ENCODE results near the gene CCL7.
"Not testable (repeated sequence)": the region's sequence is repeated elsewhere in the genome, so short reads cannot be mapped to it uniquely, and the experiment has no call there.

Gene CCL7
- total RNA-seq: 0 reads per million in 3 donors

- Histone ChIP-seq H3K36me3 (ENCODE audit: control insufficient read depth, insufficient read depth, low read length) (no peaks in the 10 kb centered on the region), H3K4me1 (ENCODE audit: control insufficient read depth, insufficient read depth, low read length, poor library complexity, severe bottlenecking) (no peaks in the 10 kb centered on the region), H3K27ac (ENCODE audit: insufficient read depth, low read length, poor library complexity, severe bottlenecking) (no peak within 1 kb of the TSS), H3K4me3 (ENCODE audit: insufficient read depth, low read depth, low read length, poor library complexity, severe bottlenecking) (no peak within 1 kb of the TSS), H3K9me3 (ENCODE audit: control insufficient read depth, low read length) (no peaks in the 10 kb centered on the region), H3K27me3 (replicated peaks; ENCODE audit: control insufficient read depth, insufficient read depth, low read length, poor library complexity, severe bottlenecking) (peaks cover 6% of the 10 kb centered on the region)
- DNase-seq: no peak
Measured at GRCh38 chr17:34269969-34270368, at the start of gene CCL7. Gene CCL7 (plus strand): TSS chr17:34270221. CDS start chr17:34270291, 70 bp downstream.

GRCh38 chr17:34220752-34221395 lies 49.1 kb upstream of the CCL7 start:
- H3K9me3 ChIP-seq (ENCODE audit: control insufficient read depth, low read length): no peaks in the 10 kb centered on the region
- no peak overlapping the region for H3K4me3 ChIP-seq (ENCODE audit: insufficient read depth, low read depth, low read length, poor library complexity, severe bottlenecking)
- no peak overlapping the region for H3K27ac ChIP-seq (ENCODE audit: insufficient read depth, low read length, poor library complexity, severe bottlenecking)
- peaks cover 2% of the 10 kb centered on the region for H3K27me3 ChIP-seq (replicated peaks; ENCODE audit: control insufficient read depth, insufficient read depth, low read length, poor library complexity, severe bottlenecking)
- H3K4me1 ChIP-seq (ENCODE audit: control insufficient read depth, insufficient read depth, low read length, poor library complexity, severe bottlenecking): no peaks in the 10 kb centered on the region
- H3K36me3 ChIP-seq (ENCODE audit: control insufficient read depth, insufficient read depth, low read length): no peaks in the 10 kb centered on the region
- no peak for DNase-seq

- H3K27me3 ChIP-seq (replicated peaks; ENCODE audit: control insufficient read depth, insufficient read depth, low read length, poor library complexity, severe bottlenecking): peaks cover 2% of the 10 kb centered on the region
- no peak overlapping the region for H3K4me3 ChIP-seq (ENCODE audit: insufficient read depth, low read depth, low read length, poor library complexity, severe bottlenecking)
- H3K9me3 ChIP-seq (ENCODE audit: control insufficient read depth, low read length): no peaks in the 10 kb centered on the region
- H3K36me3 ChIP-seq (ENCODE audit: control insufficient read depth, insufficient read depth, low read length): no peaks in the 10 kb centered on the region
- no peaks in the 10 kb centered on the region for H3K4me1 ChIP-seq (ENCODE audit: control insufficient read depth, insufficient read depth, low read length, poor library complexity, severe bottlenecking)
- no peak for DNase-seq
- no peak overlapping the region for H3K27ac ChIP-seq (ENCODE audit: insufficient read depth, low read length, poor library complexity, severe bottlenecking)
Measured at GRCh38 chr17:34221411-34221810, 48.6 kb upstream of the CCL7 start.

- H3K27ac ChIP-seq (ENCODE audit: insufficient read depth, low read length, poor library complexity, severe bottlenecking): no peak overlapping the region
- no peaks in the 10 kb centered on the region for H3K36me3 ChIP-seq (ENCODE audit: control insufficient read depth, insufficient read depth, low read length)
- no peak for DNase-seq
- peaks cover 2% of the 10 kb centered on the region for H3K27me3 ChIP-seq (replicated peaks; ENCODE audit: control insufficient read depth, insufficient read depth, low read length, poor library complexity, severe bottlenecking)
- H3K4me3 ChIP-seq (ENCODE audit: insufficient read depth, low read depth, low read length, poor library complexity, severe bottlenecking): no peak overlapping the region
- H3K9me3 ChIP-seq (ENCODE audit: control insufficient read depth, low read length): no peaks in the 10 kb centered on the region
- no peaks in the 10 kb centered on the region for H3K4me1 ChIP-seq (ENCODE audit: control insufficient read depth, insufficient read depth, low read length, poor library complexity, severe bottlenecking)
Measured at GRCh38 chr17:34222722-34223497, 47.1 kb upstream of the CCL7 start.

- no peaks in the 10 kb centered on the region for H3K36me3 ChIP-seq (ENCODE audit: control insufficient read depth, insufficient read depth, low read length)
- H3K27me3 ChIP-seq (replicated peaks; ENCODE audit: control insufficient read depth, insufficient read depth, low read length, poor library complexity, severe bottlenecking): peaks cover under 1% of the 10 kb centered on the region
- H3K9me3 ChIP-seq (ENCODE audit: control insufficient read depth, low read length): no peaks in the 10 kb centered on the region
- no peak overlapping the region for H3K27ac ChIP-seq (ENCODE audit: insufficient read depth, low read length, poor library complexity, severe bottlenecking)
- no peaks in the 10 kb centered on the region for H3K4me1 ChIP-seq (ENCODE audit: control insufficient read depth, insufficient read depth, low read length, poor library complexity, severe bottlenecking)
- no peak for DNase-seq
- H3K4me3 ChIP-seq (ENCODE audit: insufficient read depth, low read depth, low read length, poor library complexity, severe bottlenecking): no peak overlapping the region
Measured at GRCh38 chr17:34225046-34225445, 45.0 kb upstream of the CCL7 start.

GRCh38 chr17:34226011-34226743 lies 43.8 kb upstream of the CCL7 start:
- H3K4me3 ChIP-seq (ENCODE audit: insufficient read depth, low read depth, low read length, poor library complexity, severe bottlenecking): no peak overlapping the region
- H3K9me3 ChIP-seq (ENCODE audit: control insufficient read depth, low read length): no peaks in the 10 kb centered on the region
- no peaks in the 10 kb centered on the region for H3K27me3 ChIP-seq (replicated peaks; ENCODE audit: control insufficient read depth, insufficient read depth, low read length, poor library complexity, severe bottlenecking)
- H3K36me3 ChIP-seq (ENCODE audit: control insufficient read depth, insufficient read depth, low read length): no peaks in the 10 kb centered on the region
- H3K27ac ChIP-seq (ENCODE audit: insufficient read depth, low read length, poor library complexity, severe bottlenecking): no peak overlapping the region
- no peaks in the 10 kb centered on the region for H3K4me1 ChIP-seq (ENCODE audit: control insufficient read depth, insufficient read depth, low read length, poor library complexity, severe bottlenecking)
- no peak for DNase-seq

- Histone ChIP-seq H3K4me1 (ENCODE audit: control insufficient read depth, insufficient read depth, low read length, poor library complexity, severe bottlenecking) (no peaks in the 10 kb centered on the region), H3K36me3 (ENCODE audit: control insufficient read depth, insufficient read depth, low read length) (no peaks in the 10 kb centered on the region)
Measured at GRCh38 chr17:34226744-34227034, 43.3 kb upstream of the CCL7 start.

GRCh38 chr17:34227293-34227692 lies 42.7 kb upstream of the CCL7 start:
- not testable (repeated sequence) for H3K27ac ChIP-seq (ENCODE audit: insufficient read depth, low read length, poor library complexity, severe bottlenecking); H3K9me3 ChIP-seq (ENCODE audit: control insufficient read depth, low read length); H3K4me3 ChIP-seq (ENCODE audit: insufficient read depth, low read depth, low read length, poor library complexity, severe bottlenecking); H3K4me1 ChIP-seq (ENCODE audit: control insufficient read depth, insufficient read depth, low read length, poor library complexity, severe bottlenecking); H3K27me3 ChIP-seq (replicated peaks; ENCODE audit: control insufficient read depth, insufficient read depth, low read length, poor library complexity, severe bottlenecking); H3K36me3 ChIP-seq (ENCODE audit: control insufficient read depth, insufficient read depth, low read length); DNase-seq

More at GRCh38 chr17:34226744-34227034, 43.3 kb upstream of the CCL7 start:
- H3K27me3 ChIP-seq (replicated peaks; ENCODE audit: control insufficient read depth, insufficient read depth, low read length, poor library complexity, severe bottlenecking): no peaks in the 10 kb centered on the region
- H3K4me3 ChIP-seq (ENCODE audit: insufficient read depth, low read depth, low read length, poor library complexity, severe bottlenecking): no peak overlapping the region
- no peak for DNase-seq
- H3K27ac ChIP-seq (ENCODE audit: insufficient read depth, low read length, poor library complexity, severe bottlenecking): no peak overlapping the region
- H3K9me3 ChIP-seq (ENCODE audit: control insufficient read depth, low read length): no peaks in the 10 kb centered on the region

- Histone ChIP-seq H3K27ac (ENCODE audit: insufficient read depth, low read length, poor library complexity, severe bottlenecking) (no peak overlapping the region), H3K9me3 (ENCODE audit: control insufficient read depth, low read length) (no peaks in the 10 kb centered on the region), H3K27me3 (replicated peaks; ENCODE audit: control insufficient read depth, insufficient read depth, low read length, poor library complexity, severe bottlenecking) (no peaks in the 10 kb centered on the region), H3K4me1 (ENCODE audit: control insufficient read depth, insufficient read depth, low read length, poor library complexity, severe bottlenecking) (no peaks in the 10 kb centered on the region), H3K4me3 (ENCODE audit: insufficient read depth, low read depth, low read length, poor library complexity, severe bottlenecking) (no peak overlapping the region), H3K36me3 (ENCODE audit: control insufficient read depth, insufficient read depth, low read length) (no peaks in the 10 kb centered on the region)
- no peak for DNase-seq
Measured at GRCh38 chr17:34227707-34228106, 42.3 kb upstream of the CCL7 start.

GRCh38 chr17:34228781-34229180 lies 41.2 kb upstream of the CCL7 start:
- Histone ChIP-seq H3K4me1 (ENCODE audit: control insufficient read depth, insufficient read depth, low read length, poor library complexity, severe bottlenecking) (no peaks in the 10 kb centered on the region), H3K36me3 (ENCODE audit: control insufficient read depth, insufficient read depth, low read length) (no peaks in the 10 kb centered on the region), H3K27me3 (replicated peaks; ENCODE audit: control insufficient read depth, insufficient read depth, low read length, poor library complexity, severe bottlenecking) (no peaks in the 10 kb centered on the region), H3K27ac (ENCODE audit: insufficient read depth, low read length, poor library complexity, severe bottlenecking) (no peak overlapping the region), H3K9me3 (ENCODE audit: control insufficient read depth, low read length) (no peaks in the 10 kb centered on the region), H3K4me3 (ENCODE audit: insufficient read depth, low read depth, low read length, poor library complexity, severe bottlenecking) (no peak overlapping the region)
- no peak for DNase-seq
